K562 (cell line): Measurements from ENCODE around the gene GNAQ. TPM values are rescaled to one million over a fixed set of nuclear protein-coding genes. Genes with fewer than 3 reads are reported as not detected.

Source experiments
- CBFA2T2 ChIP-seq: fragments of 450-650 bp; conservative IDR thresholded peaks from 2 replicates; pipeline ENCODE4 v1.6.1; 2017; ENCODE audit warnings: mild to moderate bottlenecking
- CREM ChIP-seq: IDR thresholded peaks from 2 replicates; pipeline ENCODE4 v1.6.1; 2014; ENCODE audit warnings: antibody characterized with exemption, low read depth
- DMBX1 ChIP-seq: fragments of 250-450 bp; sonication (Bioruptor Pico); IDR thresholded peaks from 2 replicates; pipeline ENCODE4 v1.8.0; 2022; ENCODE audit warnings: inconsistent platforms, mild to moderate bottlenecking, moderate library complexity, borderline replicate concordance
- DNMT1 ChIP-seq: fragments of 450-650 bp; IDR thresholded peaks from 2 replicates; pipeline ENCODE4 v1.6.1; 2016; ENCODE audit warnings: antibody characterized with exemption, mild to moderate bottlenecking
- EP300 ChIP-seq: IDR thresholded peaks from 2 replicates; pipeline ENCODE4 v1.6.1; 2012; ENCODE audit warnings: low read length, improper control_type of control experiment
- HNRNPLL ChIP-seq: fragments of 200-400 bp; formaldehyde crosslinking; IDR thresholded peaks from 2 replicates; pipeline ENCODE4 v1.6.1; 2017; ENCODE audit warnings: low read length, low read depth, mild to moderate bottlenecking; ENCODE audit not compliant: poor library complexity, severe bottlenecking
- KDM4B ChIP-seq, 2 experiments: fragments of 450-650 bp in 1 of 2; sonication (generic) in 1 of 2; IDR thresholded peaks; 2 replicates each; pipeline ENCODE4 v1.6.1; 2016 to 2017; ENCODE audit warnings: borderline replicate concordance in 2 of 2, antibody characterized with exemption in 1 of 2, low read depth in 1 of 2, mild to moderate bottlenecking in 1 of 2
- NFE2L1 ChIP-seq: fragments of 450-650 bp; IDR thresholded peaks from 2 replicates; pipeline ENCODE4 v1.6.1; 2016; ENCODE audit warnings: missing genetic modification characterization, low read depth, mild to moderate bottlenecking, missing compliant biosample characterization, moderate library complexity, borderline replicate concordance
- NFIC ChIP-seq: fragments of 450-650 bp; IDR thresholded peaks from 2 replicates; pipeline ENCODE4 v1.6.1; 2017; ENCODE audit warnings: mild to moderate bottlenecking, inconsistent platforms
- SIX5 ChIP-seq, 2 experiments: IDR thresholded peaks; 2 replicates each; pipeline ENCODE4 v1.6.1; 2011; ENCODE audit warnings: low read length in 2 of 2, borderline replicate concordance in 1 of 2, low read depth in 1 of 2, mild to moderate bottlenecking in 1 of 2, moderate library complexity in 1 of 2; ENCODE audit not compliant: insufficient read depth in 1 of 2
- ZNF134 ChIP-seq: fragments of 250-450 bp; sonication (Bioruptor Pico); conservative IDR thresholded peaks from 2 replicates; pipeline ENCODE4 v1.4.0; 2020
- polyA plus RNA-seq, 8 experiments: library from polyadenylated mRNA; depleted of rRNA in 4 of 8; stranded (reverse) in 5 of 8; unstranded in 3 of 8; fragments of >200 nt; fragmentation: Nextera tagmentation in 2 of 8; fragmentation: Illumina TruSeq in 1 of 8; extraction: Ambion mirVana in 2 of 8; extraction: Trizol in 1 of 8; gene quantifications; 2 replicates each; pipeline versions ENCODE4 v1.2.1 to v1.2.3, GENCODE V29; 2011 to 2014; ENCODE audit warnings: inconsistent platforms in 1 of 8, missing spikeins in 1 of 8
- total RNA-seq, 7 experiments: library from RNA; depleted of rRNA in 6 of 7; stranded (reverse); fragments of >200 nt in 6 of 7; fragmentation: Illumina TruSeq in 2 of 7; extraction: Trizol in 2 of 7; gene quantifications; 2 replicates each; pipeline versions ENCODE4 v1.2.1 to v1.2.3, GENCODE V29; 2011 to 2021; ENCODE audit warnings: low replicate concordance in 1 of 7
- TF ChIP-seq, protein P1 (sequence below): fragments of 450-650 bp; IDR thresholded peaks from 2 replicates; pipeline ENCODE4 v1.6.1; 2018; ENCODE audit not compliant: partially characterized antibody
- TF ChIP-seq, protein P2 (sequence below): fragments of 250-450 bp; sonication (Bioruptor Pico); IDR thresholded peaks from 2 replicates; pipeline ENCODE4 v1.9.0; 2021; ENCODE audit warnings: mild to moderate bottlenecking, inconsistent platforms
- TF ChIP-seq, protein P3 (sequence below): fragments of 450-650 bp; formaldehyde crosslinking; IDR thresholded peaks from 2 replicates; pipeline ENCODE4 v1.4.0; 2022; ENCODE audit warnings: mild to moderate bottlenecking, moderate library complexity
- TF ChIP-seq, protein P4 (sequence below): fragments of 250-450 bp; sonication (Bioruptor Pico); IDR thresholded peaks from 2 replicates; pipeline ENCODE4 v1.8.0; 2021; ENCODE audit warnings: mild to moderate bottlenecking, moderate library complexity
- TF ChIP-seq, protein P5 (sequence below): fragments of 450-650 bp; conservative IDR thresholded peaks from 2 replicates; pipeline ENCODE4 v1.6.1; 2016; ENCODE audit warnings: missing genetic modification characterization, low read depth, mild to moderate bottlenecking, missing compliant biosample characterization, moderate library complexity

GNAQ gene
- total and polyA plus RNA-seq, 9 of the 15 experiments (the other 6 are each of a cell fraction or from before 2014, with no cell fraction given) = 4.8 to 27.9 (median 17.5) TPM

DNA sequence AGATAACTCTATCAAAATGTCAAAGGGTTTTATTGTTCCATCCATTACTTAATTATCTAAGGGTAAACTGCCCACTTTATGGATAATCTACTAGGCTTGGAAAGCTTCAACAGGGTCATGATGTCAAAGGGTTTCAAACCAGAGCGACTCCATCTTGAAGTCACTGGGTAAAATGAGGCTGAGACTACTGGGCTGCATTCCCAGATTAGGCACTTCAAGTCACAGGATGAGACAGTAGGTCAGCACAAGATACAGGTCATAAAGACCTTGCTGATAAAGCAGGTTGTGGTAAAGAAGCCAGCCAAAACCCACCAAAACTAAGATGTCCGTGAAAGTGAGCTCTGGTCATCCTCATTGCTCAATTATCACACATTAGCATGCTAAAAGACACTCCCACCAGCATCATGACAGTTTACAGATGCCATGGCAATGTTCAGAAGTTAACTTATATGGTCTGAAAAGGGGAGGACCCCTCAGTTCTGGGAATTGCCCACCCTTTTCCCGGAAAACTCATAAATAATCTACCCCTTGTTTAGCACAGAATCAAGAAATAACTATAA is 138.6 kb downstream of the GNAQ start (continued):
- TF ChIP-seq, protein P1, sequence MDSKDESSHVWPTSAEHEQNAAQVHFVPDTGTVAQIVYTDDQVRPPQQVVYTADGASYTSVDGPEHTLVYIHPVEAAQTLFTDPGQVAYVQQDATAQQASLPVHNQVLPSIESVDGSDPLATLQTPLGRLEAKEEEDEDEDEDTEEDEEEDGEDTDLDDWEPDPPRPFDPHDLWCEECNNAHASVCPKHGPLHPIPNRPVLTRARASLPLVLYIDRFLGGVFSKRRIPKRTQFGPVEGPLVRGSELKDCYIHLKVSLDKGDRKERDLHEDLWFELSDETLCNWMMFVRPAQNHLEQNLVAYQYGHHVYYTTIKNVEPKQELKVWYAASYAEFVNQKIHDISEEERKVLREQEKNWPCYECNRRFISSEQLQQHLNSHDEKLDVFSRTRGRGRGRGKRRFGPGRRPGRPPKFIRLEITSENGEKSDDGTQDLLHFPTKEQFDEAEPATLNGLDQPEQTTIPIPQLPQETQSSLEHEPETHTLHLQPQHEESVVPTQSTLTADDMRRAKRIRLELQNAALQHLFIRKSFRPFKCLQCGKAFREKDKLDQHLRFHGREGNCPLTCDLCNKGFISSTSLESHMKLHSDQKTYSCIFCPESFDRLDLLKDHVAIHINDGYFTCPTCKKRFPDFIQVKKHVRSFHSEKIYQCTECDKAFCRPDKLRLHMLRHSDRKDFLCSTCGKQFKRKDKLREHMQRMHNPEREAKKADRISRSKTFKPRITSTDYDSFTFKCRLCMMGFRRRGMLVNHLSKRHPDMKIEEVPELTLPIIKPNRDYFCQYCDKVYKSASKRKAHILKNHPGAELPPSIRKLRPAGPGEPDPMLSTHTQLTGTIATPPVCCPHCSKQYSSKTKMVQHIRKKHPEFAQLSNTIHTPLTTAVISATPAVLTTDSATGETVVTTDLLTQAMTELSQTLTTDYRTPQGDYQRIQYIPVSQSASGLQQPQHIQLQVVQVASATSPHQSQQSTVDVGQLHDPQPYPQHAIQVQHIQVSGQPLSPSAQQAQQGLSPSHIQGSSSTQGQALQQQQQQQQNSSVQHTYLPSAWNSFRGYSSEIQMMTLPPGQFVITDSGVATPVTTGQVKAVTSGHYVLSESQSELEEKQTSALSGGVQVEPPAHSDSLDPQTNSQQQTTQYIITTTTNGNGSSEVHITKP = no peak
- TF ChIP-seq, protein P2, sequence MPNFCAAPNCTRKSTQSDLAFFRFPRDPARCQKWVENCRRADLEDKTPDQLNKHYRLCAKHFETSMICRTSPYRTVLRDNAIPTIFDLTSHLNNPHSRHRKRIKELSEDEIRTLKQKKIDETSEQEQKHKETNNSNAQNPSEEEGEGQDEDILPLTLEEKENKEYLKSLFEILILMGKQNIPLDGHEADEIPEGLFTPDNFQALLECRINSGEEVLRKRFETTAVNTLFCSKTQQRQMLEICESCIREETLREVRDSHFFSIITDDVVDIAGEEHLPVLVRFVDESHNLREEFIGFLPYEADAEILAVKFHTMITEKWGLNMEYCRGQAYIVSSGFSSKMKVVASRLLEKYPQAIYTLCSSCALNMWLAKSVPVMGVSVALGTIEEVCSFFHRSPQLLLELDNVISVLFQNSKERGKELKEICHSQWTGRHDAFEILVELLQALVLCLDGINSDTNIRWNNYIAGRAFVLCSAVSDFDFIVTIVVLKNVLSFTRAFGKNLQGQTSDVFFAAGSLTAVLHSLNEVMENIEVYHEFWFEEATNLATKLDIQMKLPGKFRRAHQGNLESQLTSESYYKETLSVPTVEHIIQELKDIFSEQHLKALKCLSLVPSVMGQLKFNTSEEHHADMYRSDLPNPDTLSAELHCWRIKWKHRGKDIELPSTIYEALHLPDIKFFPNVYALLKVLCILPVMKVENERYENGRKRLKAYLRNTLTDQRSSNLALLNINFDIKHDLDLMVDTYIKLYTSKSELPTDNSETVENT (CRISPR knock-in tag) = no peak
- TF ChIP-seq ZNF134 (CRISPR knock-in tag) = peak; percentile 67
- TF ChIP-seq, protein P3, sequence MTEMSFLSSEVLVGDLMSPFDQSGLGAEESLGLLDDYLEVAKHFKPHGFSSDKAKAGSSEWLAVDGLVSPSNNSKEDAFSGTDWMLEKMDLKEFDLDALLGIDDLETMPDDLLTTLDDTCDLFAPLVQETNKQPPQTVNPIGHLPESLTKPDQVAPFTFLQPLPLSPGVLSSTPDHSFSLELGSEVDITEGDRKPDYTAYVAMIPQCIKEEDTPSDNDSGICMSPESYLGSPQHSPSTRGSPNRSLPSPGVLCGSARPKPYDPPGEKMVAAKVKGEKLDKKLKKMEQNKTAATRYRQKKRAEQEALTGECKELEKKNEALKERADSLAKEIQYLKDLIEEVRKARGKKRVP (CRISPR knock-in tag) = peak; percentile 85
- TF ChIP-seq CBFA2T2 = no peak
- no peak for TF ChIP-seq SIX5 (IDR thresholded peaks at IDR 0.05; ENCODE audit: borderline replicate concordance in 1 of 2, insufficient read depth in 1 of 2, low read depth in 1 of 2, low read length in 2 of 2)
- TF ChIP-seq, protein P4, sequence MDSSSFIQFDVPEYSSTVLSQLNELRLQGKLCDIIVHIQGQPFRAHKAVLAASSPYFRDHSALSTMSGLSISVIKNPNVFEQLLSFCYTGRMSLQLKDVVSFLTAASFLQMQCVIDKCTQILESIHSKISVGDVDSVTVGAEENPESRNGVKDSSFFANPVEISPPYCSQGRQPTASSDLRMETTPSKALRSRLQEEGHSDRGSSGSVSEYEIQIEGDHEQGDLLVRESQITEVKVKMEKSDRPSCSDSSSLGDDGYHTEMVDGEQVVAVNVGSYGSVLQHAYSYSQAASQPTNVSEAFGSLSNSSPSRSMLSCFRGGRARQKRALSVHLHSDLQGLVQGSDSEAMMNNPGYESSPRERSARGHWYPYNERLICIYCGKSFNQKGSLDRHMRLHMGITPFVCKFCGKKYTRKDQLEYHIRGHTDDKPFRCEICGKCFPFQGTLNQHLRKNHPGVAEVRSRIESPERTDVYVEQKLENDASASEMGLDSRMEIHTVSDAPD = peak; percentile 85; the same call in 1 of the 2 replicates
- TF ChIP-seq DMBX1 (CRISPR knock-in tag) = peak; percentile 98
- no peak for TF ChIP-seq NFIC
- no peak for TF ChIP-seq DNMT1
- 0 out of 2 replicates have a peak, but pooled peaks have one; percentile 33 for TF ChIP-seq NFE2L1
- no peak for TF ChIP-seq KDM4B (IDR thresholded peaks at IDR 0.05; ENCODE audit: borderline replicate concordance in 2 of 2, low read depth in 1 of 2)
- TF ChIP-seq, protein P5, sequence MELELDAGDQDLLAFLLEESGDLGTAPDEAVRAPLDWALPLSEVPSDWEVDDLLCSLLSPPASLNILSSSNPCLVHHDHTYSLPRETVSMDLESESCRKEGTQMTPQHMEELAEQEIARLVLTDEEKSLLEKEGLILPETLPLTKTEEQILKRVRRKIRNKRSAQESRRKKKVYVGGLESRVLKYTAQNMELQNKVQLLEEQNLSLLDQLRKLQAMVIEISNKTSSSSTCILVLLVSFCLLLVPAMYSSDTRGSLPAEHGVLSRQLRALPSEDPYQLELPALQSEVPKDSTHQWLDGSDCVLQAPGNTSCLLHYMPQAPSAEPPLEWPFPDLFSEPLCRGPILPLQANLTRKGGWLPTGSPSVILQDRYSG (tag) = peak; percentile 98
- TF ChIP-seq EP300 = no peak
- no peak for TF ChIP-seq CREM
- TF ChIP-seq HNRNPLL = no peak
